NCI-H2081 treated with DMSO at 0.1 percent for 48 hours (cell line): ENCODE measurements around the gene SDC3.

ENCODE experiments used
- DNase-seq: peaks from one replicate; lab custom pipeline; 2025; lab: John Stamatoyannopoulos, UW

The SDC3 gene

GRCh38 chr1:30888391-30888790, 20.2 kb downstream of the SDC3 start:
- DNase-seq = no peak

GRCh38 chr1:30887485-30888315, 20.9 kb downstream of the SDC3 start:
- DNase-seq = no peak

GRCh38 chr1:30886710-30887428, 21.7 kb downstream of the SDC3 start:
- no peak for DNase-seq

- DNase-seq = no peak
These were observed 22.7 kb downstream of the SDC3 start for GRCh38 chr1:30885570-30886522.

- no peak for DNase-seq
These were observed 23.8 kb downstream of the SDC3 start for GRCh38 chr1:30884723-30885122.

GRCh38 chr1:30883389-30884172, 25.0 kb downstream of the SDC3 start:
- no peak for DNase-seq

- no peak for DNase-seq
These were observed 25.7 kb downstream of the SDC3 start for GRCh38 chr1:30882678-30883388.

- DNase-seq = no peak
These were observed 27.0 kb downstream of the SDC3 start for GRCh38 chr1:30881319-30882181.

GRCh38 chr1:30880678-30881318, 27.8 kb downstream of the SDC3 start:
- no peak for DNase-seq

- no peak for DNase-seq
These were observed 28.4 kb downstream of the SDC3 start for GRCh38 chr1:30879940-30880677.

GRCh38 chr1:30879126-30879786, 29.3 kb downstream of the SDC3 start:
- no peak for DNase-seq

GRCh38 chr1:30878559-30878958, 30.0 kb downstream of the SDC3 start:
- DNase-seq = no peak

- no peak for DNase-seq
These were observed 30.5 kb downstream of the SDC3 start for GRCh38 chr1:30878016-30878415.

- DNase-seq = no peak
These were observed 31.2 kb downstream of the SDC3 start for GRCh38 chr1:30877205-30877912.

- no peak for DNase-seq
These were observed 31.9 kb downstream of the SDC3 start for GRCh38 chr1:30876451-30877204.

- no peak for DNase-seq
These were observed 32.6 kb downstream of the SDC3 start for GRCh38 chr1:30875916-30876315.

- no peak for DNase-seq
These were observed 33.4 kb downstream of the SDC3 start for GRCh38 chr1:30875197-30875596.
